ENCODE results near the gene RAMACL.

DNA sequence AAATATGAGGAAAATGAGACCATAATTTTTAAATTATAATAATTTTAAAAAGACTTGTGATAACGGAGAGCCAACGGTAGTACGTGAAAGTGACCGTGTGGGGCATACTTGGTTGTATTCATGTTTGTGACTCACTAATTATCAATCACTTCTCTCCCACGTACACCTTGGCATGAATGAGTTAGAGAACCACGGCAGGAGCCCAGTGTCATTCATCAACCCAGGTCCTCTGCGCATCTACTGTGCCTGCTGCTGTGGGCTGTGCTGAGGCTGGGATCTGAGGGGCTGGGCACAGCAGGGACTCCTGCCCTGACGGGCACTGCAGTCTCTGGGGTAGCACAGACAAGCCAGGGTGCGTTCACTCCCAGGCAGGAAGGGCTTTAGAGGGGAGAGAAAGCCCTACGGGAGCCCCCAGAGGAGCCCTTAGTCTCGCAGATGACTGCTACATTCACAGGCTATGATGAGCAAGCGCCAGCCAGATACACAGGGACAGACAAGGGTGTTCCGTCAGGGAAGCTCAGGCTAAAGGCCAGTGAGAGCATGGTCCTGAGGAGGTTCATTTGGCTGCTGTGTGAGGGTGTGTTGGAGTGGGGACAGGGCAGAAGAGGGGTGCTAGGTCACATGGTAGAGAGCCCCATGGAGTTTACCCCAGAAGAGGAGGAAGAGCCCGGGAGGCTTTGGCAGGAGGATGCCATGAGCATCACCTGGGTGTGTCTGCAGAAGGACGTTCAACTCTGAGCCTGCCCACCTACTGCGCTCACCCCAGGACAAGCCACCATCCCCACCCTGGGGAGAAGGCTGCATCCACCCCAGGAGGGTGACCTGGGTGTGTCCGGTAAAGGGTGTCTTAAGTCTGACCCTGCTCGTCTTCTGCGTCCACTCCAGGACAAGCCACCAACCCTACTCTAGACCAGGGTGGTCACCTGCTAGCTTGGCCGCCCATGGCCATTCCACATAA is 48.8 kb upstream of the RAMACL start:
- TF ChIP-seq POLR2A (IDR thresholded peaks at IDR 0.05) (no peak), CTCF (IDR thresholded peaks at IDR 0.05) (no peak), EP300 (IDR thresholded peaks at IDR 0.05) (no peak)

Data from tibial nerve (tissue), 4 donors.